Stimulated activated naive CD4-positive, alpha-beta T cell treated with Interleukin-2 at 50 U/mL for 16 hours (primary cell): ENCODE results near the gene TP53I13.
"Not testable (repeated sequence)": the region's sequence is repeated elsewhere in the genome, so short reads cannot be mapped to it uniquely, and the experiment has no call there.

Experiments used
- DNase-seq: peaks from one replicate; lab custom pipeline; 2025; lab: John Stamatoyannopoulos, UW

TP53I13 gene

GRCh38 chr17:29568331-29569244 is at the start of gene TP53I13:
Gene TP53I13, plus strand, starts transcription at chr17:29568701. Its CDS starts 58 bp downstream, at chr17:29568759.
- DNase-seq: peak; percentile 84

DNA sequence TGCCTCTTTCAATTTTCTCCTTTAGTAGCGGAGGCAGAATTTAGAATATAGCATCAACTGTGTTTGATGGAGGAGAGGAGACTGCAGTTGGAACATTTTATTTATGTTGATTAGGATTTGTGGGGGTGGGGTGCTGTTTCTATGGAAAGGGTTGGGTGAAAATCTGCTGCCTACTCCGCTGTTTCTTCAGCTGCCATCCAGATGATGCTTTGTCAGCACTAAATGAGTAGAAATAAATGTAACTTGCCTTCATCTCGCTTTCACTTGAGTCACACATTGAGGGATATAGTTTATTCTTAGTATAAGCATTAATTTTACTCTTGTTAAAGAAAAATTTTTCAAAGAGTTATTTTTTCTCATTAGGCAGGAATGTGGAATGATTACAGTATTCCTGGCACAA is 43.8 kb upstream of the TP53I13 start:
- DNase-seq: no peak

DNA sequence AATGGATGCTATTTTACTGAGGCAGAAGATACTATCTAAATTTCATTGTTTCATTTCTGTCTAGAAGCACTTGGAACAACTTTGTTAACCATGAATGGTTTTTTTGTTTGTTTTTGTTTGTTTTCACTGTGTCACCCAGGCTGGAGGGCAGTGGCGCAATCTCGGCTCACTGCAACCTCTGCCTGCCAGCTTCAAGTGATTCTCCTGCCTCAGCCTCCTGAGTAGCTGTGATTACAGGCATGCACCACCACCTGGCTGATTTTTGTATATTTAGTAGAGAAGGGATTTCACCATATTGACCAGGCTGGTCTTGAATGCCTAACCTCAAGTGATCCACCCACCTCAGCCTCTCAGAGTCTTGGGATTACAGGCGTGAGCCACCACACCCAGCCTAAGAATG is 42.2 kb upstream of the TP53I13 start:
- no peak for DNase-seq

- DNase-seq: no peak
Measured at GRCh38 chr17:29533976-29534375, 34.5 kb upstream of the TP53I13 start.

DNA sequence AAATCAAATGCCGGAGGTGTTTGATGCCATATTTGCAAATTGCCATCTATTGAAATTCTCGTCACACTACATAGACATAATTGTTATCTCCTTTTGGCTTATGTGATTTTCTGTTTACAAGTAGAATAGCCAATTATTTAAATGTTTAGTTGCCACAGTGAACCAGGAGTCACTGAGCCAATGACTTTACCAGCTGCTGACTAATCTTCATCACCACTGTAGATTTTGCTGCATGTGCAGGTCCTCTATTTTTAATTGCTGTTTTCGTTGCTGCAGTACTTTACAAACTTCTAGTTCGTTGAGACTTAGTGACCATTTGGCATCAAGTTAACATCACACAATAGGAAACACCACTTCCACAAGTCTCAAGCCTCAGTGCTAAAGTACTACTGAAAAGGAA is 24.4 kb upstream of the TP53I13 start:
- no peak for DNase-seq

DNA sequence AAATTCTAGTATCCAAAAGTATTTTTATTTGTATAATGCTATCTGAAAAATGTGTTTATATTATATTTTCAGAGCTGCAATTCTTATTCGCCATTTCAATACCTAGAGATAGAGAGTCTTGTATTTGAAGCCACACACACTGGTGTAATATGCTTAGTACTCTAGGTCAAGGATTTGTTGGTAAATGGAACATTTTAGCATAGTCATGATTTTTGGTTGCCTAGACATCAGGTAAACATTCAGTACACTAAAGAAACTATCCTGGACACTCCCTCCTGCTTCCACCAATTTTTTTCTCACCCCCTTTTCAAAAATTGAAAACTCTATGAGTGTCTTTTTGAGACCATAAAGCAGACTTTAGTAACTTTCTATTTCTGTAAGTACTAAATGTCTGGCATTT is 22.4 kb upstream of the TP53I13 start:
- no peak for DNase-seq

DNA sequence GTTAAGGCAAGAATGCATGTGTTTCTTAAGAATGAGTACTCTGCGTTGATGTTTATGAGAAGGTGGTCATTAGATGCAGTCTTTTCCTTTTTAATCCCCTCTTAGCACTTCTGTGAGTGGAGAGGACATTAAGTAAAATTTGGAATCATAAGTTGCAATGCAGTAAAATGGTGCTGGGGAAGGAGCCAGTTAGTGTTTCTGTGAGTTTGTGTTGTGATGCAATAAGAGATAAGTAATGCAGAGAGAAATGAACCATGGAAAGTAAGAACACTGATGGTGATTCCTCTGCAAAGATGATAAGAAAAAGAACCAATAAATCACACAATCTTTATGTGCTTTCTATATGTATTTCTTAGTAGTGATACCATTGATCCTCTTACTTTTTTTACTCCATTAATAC is 21.7 kb upstream of the TP53I13 start:
- no peak for DNase-seq

DNA sequence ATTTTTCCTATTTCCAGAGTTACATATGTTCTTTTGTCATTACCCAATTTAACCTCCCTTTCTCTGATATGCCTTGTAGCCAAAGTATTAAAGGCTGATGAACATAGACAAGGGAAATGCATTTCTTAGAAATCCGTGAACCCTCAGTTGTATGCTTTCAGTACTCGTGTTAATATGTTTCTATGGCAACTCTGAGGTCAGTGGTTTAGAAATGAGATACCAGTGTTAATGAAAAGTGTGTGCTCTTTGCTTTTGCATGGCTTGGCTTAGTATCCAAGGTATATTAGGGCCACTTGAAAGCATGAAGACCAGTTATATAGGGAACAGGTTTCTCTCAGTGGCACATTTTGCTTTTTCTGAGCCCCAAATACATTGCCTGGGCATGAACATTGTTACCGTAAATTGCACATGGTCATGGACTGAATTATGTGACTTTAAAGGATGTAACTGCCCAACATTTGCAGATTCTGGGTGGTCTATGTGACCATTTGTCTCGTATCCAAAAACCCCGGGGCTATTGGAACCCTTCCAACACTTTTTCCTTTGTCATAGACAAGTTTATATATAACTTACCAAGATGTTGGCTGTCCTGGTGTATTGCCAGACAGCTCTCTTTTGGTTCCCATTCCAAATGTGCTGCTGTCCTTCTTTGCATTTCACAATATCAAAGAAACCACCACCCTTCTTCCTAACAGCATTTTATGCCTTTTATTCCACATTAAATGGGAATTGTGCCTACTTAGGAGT is 19.2 kb upstream of the TP53I13 start:
- no peak for DNase-seq

DNA sequence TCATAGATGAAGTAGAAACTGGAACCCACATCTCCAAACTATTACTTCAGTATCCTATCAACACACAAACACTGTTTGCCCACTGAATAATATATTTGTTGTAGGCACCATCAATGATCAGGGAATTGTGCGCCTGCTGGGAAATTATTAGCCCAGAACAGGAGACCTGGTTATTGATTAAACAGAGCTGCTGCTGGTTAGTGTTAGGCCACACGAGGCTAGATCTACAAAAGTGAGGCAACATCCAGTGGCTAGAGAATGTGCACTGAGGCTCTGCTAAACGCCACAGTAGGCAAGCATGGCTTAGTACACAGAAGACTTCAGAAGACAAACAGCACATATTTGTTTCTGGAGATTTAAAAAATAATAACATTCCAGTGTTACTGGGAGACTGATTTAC is 12.7 kb upstream of the TP53I13 start:
- DNase-seq: no peak

DNA sequence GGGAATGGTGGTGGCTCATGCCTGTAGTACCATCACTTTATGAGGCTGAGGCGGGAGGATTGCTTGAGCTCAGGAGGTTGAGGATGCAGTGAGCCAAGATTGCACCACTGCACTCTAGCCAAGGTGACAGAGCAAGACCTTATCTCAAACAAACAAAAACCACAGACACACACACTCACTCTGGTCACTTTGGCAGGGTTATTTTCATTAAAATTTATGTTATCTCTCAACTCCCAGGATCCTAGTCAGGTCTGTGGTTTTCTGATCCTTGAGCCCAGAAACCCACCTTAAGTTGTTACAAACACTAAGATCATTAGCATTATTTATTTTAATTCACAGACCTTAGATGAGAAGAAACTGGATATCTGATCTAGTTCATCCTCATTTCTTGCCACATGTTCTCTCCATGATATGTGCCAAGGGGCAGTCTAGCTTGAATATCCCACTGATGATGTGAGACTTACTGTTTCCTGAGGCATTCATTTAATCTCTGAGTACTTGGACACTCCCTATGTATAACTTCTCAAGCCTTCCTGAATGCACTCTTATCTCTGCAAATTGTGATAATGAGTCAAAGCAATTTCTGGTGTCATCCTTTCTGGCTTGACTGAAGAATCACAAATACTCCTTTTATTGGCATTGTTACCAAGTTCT is 11.3 kb upstream of the TP53I13 start:
- DNase-seq: no peak

DNA sequence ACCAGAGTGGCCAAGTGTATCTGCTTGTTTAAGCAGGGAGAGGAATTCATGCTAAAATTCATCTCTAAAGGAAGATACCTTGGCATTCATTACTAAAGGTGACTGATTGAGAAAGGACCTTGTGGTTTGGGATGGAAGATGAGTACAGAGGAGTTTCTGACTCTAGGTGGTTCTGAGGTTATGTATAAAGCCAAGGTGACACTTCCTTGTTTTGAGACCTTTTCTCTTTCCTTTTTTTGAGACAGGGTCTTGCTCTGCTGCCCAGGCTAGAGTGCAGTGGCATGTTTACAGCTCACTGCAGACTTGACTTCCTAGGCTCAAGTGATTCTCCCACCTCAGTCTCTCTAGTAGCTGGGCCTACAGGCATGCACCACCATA is 10.8 kb upstream of the TP53I13 start:
- DNase-seq: no peak

- not testable (repeated sequence) for DNase-seq
Measured at GRCh38 chr17:29558139-29558538, 10.4 kb upstream of the TP53I13 start.

GRCh38 chr17:29559640-29560039 is 8.9 kb upstream of the TP53I13 start:
- no peak for DNase-seq

GRCh38 chr17:29560316-29560715 is 8.2 kb upstream of the TP53I13 start:
- no peak for DNase-seq

GRCh38 chr17:29561554-29562517 is 6.7 kb upstream of the TP53I13 start:
- DNase-seq: no peak

GRCh38 chr17:29562615-29563014 is 5.9 kb upstream of the TP53I13 start:
- DNase-seq: no peak

- DNase-seq: no peak
Measured at GRCh38 chr17:29563816-29564215, 4.7 kb upstream of the TP53I13 start.

DNA sequence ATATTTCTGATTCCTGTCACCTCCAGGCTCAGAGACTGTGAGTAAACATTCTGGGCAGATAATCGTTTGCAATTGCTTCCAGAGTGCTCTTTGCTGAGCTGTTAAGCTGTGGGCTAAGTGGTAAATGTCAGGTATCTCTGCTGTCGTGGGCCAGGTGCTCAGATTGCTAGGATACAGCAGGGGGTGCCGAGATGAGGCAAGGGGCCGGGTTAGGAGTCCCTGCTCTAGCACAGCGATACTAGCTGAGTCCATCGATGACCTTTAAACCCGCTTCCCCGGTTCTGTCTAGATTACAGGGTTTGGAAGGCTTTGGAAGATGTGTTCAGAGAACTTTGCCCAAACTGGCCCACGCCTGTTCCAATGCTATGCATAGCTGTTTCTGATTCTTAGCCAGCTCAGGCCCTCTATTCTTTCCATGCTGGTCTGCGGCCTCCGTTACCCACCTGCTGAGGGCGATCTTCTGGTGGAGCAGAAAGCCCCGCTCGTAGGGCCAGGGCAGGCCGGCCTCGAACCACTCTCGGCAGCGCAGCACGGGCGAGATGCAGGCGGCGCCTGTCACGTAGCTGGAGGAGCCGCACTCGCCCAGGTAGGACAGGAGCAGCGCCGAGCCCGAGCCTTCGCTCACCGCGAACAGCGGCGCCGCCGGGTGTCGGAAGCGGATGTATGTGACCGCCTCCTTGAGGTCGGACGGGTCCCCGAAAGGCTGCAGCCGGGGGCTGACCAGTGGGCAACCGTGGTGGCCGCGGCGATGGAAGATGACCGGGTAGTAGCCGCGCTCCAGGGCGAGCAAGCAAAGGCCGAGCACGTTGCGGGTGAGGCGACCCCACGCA is 2.6 kb upstream of the TP53I13 start:
- DNase-seq: peak; percentile 55

GRCh38 chr17:29566473-29567303 is 1.8 kb upstream of the TP53I13 start, which contains the start of gene ABHD15:
Gene ABHD15, minus strand, starts transcription at chr17:29567037. Its CDS starts 71 bp downstream, at chr17:29566966.
- peak; percentile 69 for DNase-seq

DNA sequence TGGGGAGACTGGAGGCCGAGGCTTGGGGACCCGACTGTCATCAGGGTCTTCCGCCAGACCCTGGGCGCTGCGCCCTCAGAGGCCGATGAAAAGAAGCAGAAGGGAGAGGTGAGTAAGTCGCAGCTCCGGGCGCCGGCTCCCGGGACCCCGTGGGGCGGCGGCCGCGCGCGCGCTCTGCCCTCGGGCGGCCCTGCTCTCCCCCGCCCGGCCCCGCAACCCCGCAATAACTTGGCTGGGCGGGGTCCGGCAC is 1.3 kb upstream of the TP53I13 start:
- no peak for DNase-seq
